ENCODE results near the gene RFTN1. TPM values are rescaled to one million over a fixed set of nuclear protein-coding genes. Genes with fewer than 3 reads are reported as not detected.

The RFTN1 gene
- total RNA-seq, 4 donors from 2014 or later, result 11.2 to 39.5 (median 25.6) TPM

GRCh38 chr3:16499351-16499750 lies 14.1 kb downstream of the RFTN1 start:
- WGBS, 2 donors, result 96 to 98% methylated on average over 4 of the region's 4 CpGs
- DNase-seq (ENCODE audit: low spot score in 2 of 2), result no peak
- H3K4me3 ChIP-seq (ENCODE audit: low read depth, poor library complexity, severe bottlenecking), result no peak overlapping the region
- intact Hi-C loops (cut with DNase I; ENCODE audit: low total_unique reads), result no loop called here
- TF ChIP-seq POLR2A (IDR thresholded peaks at IDR 0.05) (no peak), CTCF (IDR thresholded peaks at IDR 0.05) (no peak)

GRCh38 chr3:16498130-16498890 lies 15.2 kb downstream of the RFTN1 start:
- intact Hi-C loops (cut with DNase I; ENCODE audit: low total_unique reads), result no loop called here
- 77 to 88% methylated on average over 5 of the region's 5 CpGs for WGBS, 2 donors
- no peak for TF ChIP-seq POLR2A (IDR thresholded peaks at IDR 0.05)
- TF ChIP-seq CTCF (IDR thresholded peaks at IDR 0.05), result no peak
- no peak for DNase-seq (ENCODE audit: low spot score in 2 of 2)
- H3K4me3 ChIP-seq (ENCODE audit: low read depth, poor library complexity, severe bottlenecking), result no peak overlapping the region

DNA sequence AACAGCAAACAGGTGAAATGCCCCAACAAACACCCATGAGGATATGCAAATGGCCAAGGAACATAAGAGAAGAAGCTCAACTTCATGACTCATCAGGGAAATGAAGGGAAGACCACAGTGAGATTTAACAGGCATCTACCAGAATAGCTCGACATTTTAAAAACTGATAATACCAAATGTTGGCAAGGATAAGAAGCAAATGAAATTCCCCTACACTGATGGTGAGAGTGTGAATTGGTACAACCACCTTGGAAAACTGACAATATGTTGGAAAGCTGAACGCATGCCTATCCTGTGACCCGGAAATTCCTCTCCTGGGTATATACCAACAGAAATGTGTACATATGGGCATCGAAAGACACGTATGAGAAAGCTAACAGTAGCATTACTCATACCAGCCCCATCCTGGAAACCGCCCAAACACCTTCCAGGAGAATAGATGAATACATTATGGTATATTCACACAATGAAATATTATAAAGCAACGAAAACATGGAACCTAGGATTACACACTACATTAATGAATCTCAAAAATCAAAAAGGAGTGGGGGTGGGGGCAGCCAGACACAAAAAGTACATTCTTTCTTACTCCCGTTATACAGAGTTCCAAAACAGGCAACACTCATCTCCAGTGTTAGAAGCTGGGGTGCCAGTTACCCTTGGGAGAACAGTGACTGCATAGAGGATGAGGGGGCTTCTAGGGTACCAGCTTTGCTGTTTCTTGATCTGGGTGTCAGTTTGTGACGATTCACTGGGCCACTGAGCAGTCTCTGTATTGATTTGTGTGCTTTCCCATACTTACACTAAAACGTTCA lies 16.9 kb downstream of the RFTN1 start:
- no peak for DNase-seq (ENCODE audit: low spot score in 2 of 2)
- intact Hi-C loops (cut with DNase I; ENCODE audit: low total_unique reads), result no loop called here
- WGBS, 2 donors, result 77 to 81% methylated on average over 10 of the region's 10 CpGs
- TF ChIP-seq CTCF (IDR thresholded peaks at IDR 0.05) (no peak), POLR2A (IDR thresholded peaks at IDR 0.05) (no peak)
- no peak overlapping the region for H3K4me3 ChIP-seq (ENCODE audit: low read depth, poor library complexity, severe bottlenecking)

DNA sequence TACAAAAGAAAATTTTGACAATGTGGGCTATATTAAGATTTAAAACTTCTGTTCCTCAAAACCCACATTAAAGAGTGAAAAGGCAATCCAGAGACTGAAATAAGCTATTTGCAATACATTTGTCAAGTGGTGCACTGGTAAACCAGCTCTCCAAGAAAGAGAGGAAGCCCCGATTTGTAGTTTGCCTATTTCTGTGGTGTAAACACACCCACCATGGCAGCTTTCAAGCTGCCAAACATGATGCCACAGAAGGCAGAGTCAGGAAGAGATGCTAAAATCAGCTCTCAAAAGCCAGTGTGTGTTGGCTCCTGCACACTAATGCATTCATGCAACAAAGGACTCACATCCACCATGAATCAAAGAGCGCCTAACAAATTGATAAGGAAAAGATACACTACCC lies 17.5 kb downstream of the RFTN1 start:
- no peak overlapping the region for H3K4me3 ChIP-seq (ENCODE audit: low read depth, poor library complexity, severe bottlenecking)
- 90 to 94% methylated on average over 2 of the region's 2 CpGs for WGBS, 2 donors

GRCh38 chr3:16494814-16495431 lies 18.6 kb downstream of the RFTN1 start:
- intact Hi-C loops (cut with DNase I; ENCODE audit: low total_unique reads), result no loop called here
- WGBS, 2 donors, result 25 to 34% methylated on average over 9 of the region's 9 CpGs

More for the DNA sequence above, 17.5 kb downstream of the RFTN1 start:
- DNase-seq (ENCODE audit: low spot score in 2 of 2), result no peak
- intact Hi-C loops (cut with DNase I; ENCODE audit: low total_unique reads), result no loop called here
- TF ChIP-seq POLR2A (IDR thresholded peaks at IDR 0.05) (no peak), CTCF (IDR thresholded peaks at IDR 0.05) (no peak)

More at GRCh38 chr3:16494814-16495431, 18.6 kb downstream of the RFTN1 start:
- TF ChIP-seq CTCF (IDR thresholded peaks at IDR 0.05) (no peak), POLR2A (IDR thresholded peaks at IDR 0.05) (no peak)
- no peak for DNase-seq (ENCODE audit: low spot score in 2 of 2)
- no peak overlapping the region for H3K4me3 ChIP-seq (ENCODE audit: low read depth, poor library complexity, severe bottlenecking)

Data from lower leg skin (tissue), 4 donors.